ENCODE measurements around the gene TEDC1. TPM values are rescaled to one million over a fixed set of nuclear protein-coding genes. Genes with fewer than 3 reads are reported as not detected.

Gene TEDC1
- total RNA-seq, 1 donor = 5.1 TPM

DNA sequence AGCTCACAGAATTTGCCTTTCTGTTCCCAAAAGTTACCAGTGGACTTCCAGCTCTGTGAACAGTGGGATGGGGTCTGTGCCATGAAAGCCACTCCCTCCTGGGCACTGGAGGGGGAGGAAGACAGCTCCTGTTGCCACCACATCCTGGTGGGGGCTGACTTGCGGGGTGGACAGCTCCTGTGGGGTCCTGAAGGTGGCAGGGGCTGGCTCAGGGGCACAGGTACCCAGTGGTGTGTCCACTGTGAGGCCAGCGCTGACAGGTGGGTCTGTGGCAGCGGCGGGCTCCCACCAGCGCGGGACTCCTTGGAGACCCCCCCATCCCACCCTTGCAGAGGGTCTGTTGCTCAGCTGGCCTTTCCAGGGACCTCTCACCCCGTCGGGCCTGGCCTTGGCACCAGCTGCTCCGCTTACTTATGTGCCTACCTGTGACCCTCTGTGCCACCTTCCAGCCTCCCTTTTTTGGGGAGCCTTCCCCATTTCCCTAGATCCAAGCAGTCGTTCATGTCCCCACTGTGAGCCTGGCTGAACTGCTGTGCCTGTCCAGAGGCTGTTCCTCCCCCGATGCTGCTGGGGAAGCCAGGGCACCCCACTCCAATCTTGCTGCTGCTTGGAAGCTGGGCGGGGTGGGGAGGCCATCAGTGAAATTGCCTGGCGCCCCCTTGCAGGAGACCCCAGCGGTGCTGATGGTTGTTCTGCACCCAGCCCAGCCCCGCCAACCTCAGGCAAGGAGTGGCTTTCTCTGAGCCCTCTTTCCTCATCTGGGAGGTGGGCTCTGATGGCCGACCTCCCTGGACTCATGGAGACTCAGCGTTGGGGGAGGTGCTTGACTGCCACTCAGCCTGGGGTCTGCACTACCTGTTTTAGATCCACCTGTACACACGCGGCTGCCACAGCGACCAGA is 2.2 kb downstream of the TEDC1 start:
- peaks cover 2% of the 10 kb centered on the region for H4K20me1 ChIP-seq (ENCODE audit: insufficient read depth, low read length)
- peaks cover 3% of the 10 kb centered on the region for H3K4me1 ChIP-seq (ENCODE audit: insufficient read depth, low read length)
- no peaks in the 10 kb centered on the region for H3K27me3 ChIP-seq (ENCODE audit: insufficient read depth, low read length)
- no peak overlapping the region for H3K4me3 ChIP-seq (ENCODE audit: insufficient read depth, low read length)
- no peaks in the 10 kb centered on the region for H3K79me2 ChIP-seq (ENCODE audit: insufficient read depth, low read length)
- no peaks in the 10 kb centered on the region for H3K36me3 ChIP-seq (ENCODE audit: insufficient read depth, low read length)
- TF ChIP-seq, protein P1, sequence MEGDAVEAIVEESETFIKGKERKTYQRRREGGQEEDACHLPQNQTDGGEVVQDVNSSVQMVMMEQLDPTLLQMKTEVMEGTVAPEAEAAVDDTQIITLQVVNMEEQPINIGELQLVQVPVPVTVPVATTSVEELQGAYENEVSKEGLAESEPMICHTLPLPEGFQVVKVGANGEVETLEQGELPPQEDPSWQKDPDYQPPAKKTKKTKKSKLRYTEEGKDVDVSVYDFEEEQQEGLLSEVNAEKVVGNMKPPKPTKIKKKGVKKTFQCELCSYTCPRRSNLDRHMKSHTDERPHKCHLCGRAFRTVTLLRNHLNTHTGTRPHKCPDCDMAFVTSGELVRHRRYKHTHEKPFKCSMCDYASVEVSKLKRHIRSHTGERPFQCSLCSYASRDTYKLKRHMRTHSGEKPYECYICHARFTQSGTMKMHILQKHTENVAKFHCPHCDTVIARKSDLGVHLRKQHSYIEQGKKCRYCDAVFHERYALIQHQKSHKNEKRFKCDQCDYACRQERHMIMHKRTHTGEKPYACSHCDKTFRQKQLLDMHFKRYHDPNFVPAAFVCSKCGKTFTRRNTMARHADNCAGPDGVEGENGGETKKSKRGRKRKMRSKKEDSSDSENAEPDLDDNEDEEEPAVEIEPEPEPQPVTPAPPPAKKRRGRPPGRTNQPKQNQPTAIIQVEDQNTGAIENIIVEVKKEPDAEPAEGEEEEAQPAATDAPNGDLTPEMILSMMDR (IDR thresholded peaks at IDR 0.05; ENCODE audit: extremely low read depth, low read depth, low read length) = no peak
- H3K4me2 ChIP-seq (ENCODE audit: insufficient read depth, low read length) = no peak overlapping the region
- DNase-seq (ENCODE audit: insufficient read length, low spot score, missing footprints) = peak; percentile 83
- no peak overlapping the region for H3K27ac ChIP-seq (ENCODE audit: low read depth, low read length)
- H3K9me3 ChIP-seq (ENCODE audit: low read depth, low read length) = no peaks in the 10 kb centered on the region
- H2AFZ ChIP-seq (ENCODE audit: low read length) = no peak overlapping the region

DNA sequence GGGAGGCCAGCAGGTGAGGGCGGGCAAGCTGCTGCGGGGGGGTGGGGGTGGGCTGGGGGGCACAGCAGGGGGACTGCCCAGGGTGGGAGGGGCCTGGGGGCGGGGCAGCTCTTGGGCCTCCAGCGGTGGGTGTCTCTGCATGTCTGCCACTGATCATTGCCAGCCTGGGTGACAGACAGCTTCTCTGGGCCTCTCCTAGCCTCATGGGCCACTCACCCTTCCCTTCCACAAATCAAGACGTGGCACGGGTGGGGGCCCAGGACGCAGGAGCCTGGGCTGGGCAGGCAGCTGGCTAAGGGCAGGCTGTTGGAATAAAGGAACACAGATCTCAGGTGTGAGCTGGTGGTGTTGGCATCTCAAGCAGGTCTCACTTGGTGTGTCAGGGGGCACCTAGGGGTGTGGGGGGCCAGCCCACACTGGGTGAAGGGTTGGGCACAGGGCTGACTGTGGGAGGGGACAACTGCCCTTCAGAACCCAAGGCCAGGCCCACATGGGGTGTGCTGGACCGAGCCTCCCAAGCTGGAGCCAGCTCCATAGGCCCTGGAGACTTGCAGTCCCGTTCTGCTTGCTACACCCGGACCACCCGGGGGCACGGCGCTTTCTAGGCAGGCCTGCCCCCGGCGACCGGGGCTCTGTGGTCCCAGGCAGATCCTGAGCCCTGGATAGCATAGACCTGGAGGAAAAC is 3.0 kb downstream of the TEDC1 start:
- Histone ChIP-seq H3K4me3 (ENCODE audit: insufficient read depth, low read length) (no peak overlapping the region), H3K4me1 (ENCODE audit: insufficient read depth, low read length) (peaks cover 3% of the 10 kb centered on the region), H3K4me2 (ENCODE audit: insufficient read depth, low read length) (no peak overlapping the region), H3K27ac (ENCODE audit: low read depth, low read length) (no peak overlapping the region), H3K79me2 (ENCODE audit: insufficient read depth, low read length) (no peaks in the 10 kb centered on the region), H2AFZ (ENCODE audit: low read length) (no peak overlapping the region), H4K20me1 (ENCODE audit: insufficient read depth, low read length) (peaks cover 2% of the 10 kb centered on the region), H3K36me3 (ENCODE audit: insufficient read depth, low read length) (no peaks in the 10 kb centered on the region), H3K27me3 (ENCODE audit: insufficient read depth, low read length) (no peaks in the 10 kb centered on the region), H3K9me3 (ENCODE audit: low read depth, low read length) (no peaks in the 10 kb centered on the region)
- DNase-seq (ENCODE audit: insufficient read length, low spot score, missing footprints) = peak; percentile 72
- TF ChIP-seq, protein P1 (IDR thresholded peaks at IDR 0.05; ENCODE audit: extremely low read depth, low read depth, low read length) = no peak

DNA sequence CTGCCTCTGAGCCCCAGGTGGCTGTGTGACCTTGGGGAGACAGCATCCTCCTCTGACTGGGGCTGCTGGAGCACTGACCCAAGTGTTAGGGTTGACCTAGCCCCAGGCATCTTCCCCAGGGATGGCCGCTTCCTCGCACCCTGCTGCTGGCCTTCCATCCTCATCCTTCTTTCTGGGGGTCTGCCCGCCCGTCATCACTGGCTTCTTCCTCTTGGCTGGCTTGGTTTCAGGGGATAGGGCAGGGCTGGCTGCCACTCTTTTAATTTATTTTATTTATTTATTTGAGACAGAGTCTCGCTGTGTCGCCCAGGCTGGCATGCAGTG is 3.5 kb downstream of the TEDC1 start:
- Histone ChIP-seq H3K27ac (ENCODE audit: low read depth, low read length) (no peak overlapping the region), H3K9me3 (ENCODE audit: low read depth, low read length) (no peaks in the 10 kb centered on the region), H3K36me3 (ENCODE audit: insufficient read depth, low read length) (no peaks in the 10 kb centered on the region), H3K4me1 (ENCODE audit: insufficient read depth, low read length) (peaks cover 3% of the 10 kb centered on the region), H2AFZ (ENCODE audit: low read length) (no peak overlapping the region), H4K20me1 (ENCODE audit: insufficient read depth, low read length) (peaks cover 2% of the 10 kb centered on the region), H3K4me3 (ENCODE audit: insufficient read depth, low read length) (no peak overlapping the region), H3K27me3 (ENCODE audit: insufficient read depth, low read length) (no peaks in the 10 kb centered on the region), H3K79me2 (ENCODE audit: insufficient read depth, low read length) (no peaks in the 10 kb centered on the region), H3K4me2 (ENCODE audit: insufficient read depth, low read length) (no peak overlapping the region)
- TF ChIP-seq, protein P1 (IDR thresholded peaks at IDR 0.05; ENCODE audit: extremely low read depth, low read depth, low read length) = no peak
- DNase-seq (ENCODE audit: insufficient read length, low spot score, missing footprints) = peak; percentile 85

Measured in osteoblast (primary cell).